Muscle layer of duodenum (tissue), 2 donors: ENCODE data around the gene SH3BP4.

Experiments used
- H3K27ac ChIP-seq: one replicate; pipeline ENCODE4 v1.7.0; 2013; ENCODE audit warnings: mild to moderate bottlenecking, low read length
- H3K27me3 ChIP-seq: one replicate; pipeline ENCODE4 v1.7.0; 2013; ENCODE audit warnings: low read depth, mild to moderate bottlenecking, control low read depth, low read length
- H3K36me3 ChIP-seq, 2 donors: one replicate each; pipeline ENCODE4 v1.7.0; 2013; ENCODE audit warnings: low read length in 2 of 2, control low read depth in 1 of 2, mild to moderate bottlenecking in 1 of 2; ENCODE audit not compliant: insufficient read depth in 2 of 2, control insufficient read depth in 1 of 2
- H3K4me1 ChIP-seq, 2 donors: one replicate each; pipeline ENCODE4 v1.7.0; 2013; ENCODE audit warnings: low read length in 2 of 2, mild to moderate bottlenecking in 2 of 2, control low read depth in 1 of 2, moderate library complexity in 1 of 2; ENCODE audit not compliant: insufficient read depth in 2 of 2, control insufficient read depth in 1 of 2
- H3K4me3 ChIP-seq, 2 donors: one replicate each; pipeline ENCODE4 v1.7.0; 2013; ENCODE audit warnings: low read length in 2 of 2, low read depth in 1 of 2, mild to moderate bottlenecking in 1 of 2
- H3K9me3 ChIP-seq, 2 donors: one replicate each; pipeline ENCODE4 v1.7.0; 2013; ENCODE audit warnings: low read length in 2 of 2, control low read depth in 1 of 2, mild to moderate bottlenecking in 1 of 2; ENCODE audit not compliant: control insufficient read depth in 1 of 2
- donor health status: healthy.

Gene SH3BP4

DNA sequence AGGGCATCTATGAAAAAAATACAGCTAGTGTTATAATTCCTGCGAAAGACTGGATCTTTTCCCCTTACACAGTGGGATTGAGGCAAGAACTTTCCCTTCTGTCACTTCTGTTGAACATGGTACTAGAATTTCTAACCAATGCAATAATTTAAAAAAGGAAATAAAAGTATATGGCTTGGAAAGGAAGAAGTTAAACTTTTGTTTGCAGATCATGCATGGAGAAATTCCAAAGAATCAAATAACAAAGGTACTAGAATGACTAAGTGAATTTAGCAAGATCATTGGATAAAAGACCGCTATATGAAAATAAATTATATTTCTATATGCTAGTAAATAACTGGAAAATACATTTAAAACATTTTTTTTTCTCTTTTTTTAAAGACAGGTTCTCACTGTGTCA, 31.0 kb upstream of the SH3BP4 start:
- Histone ChIP-seq H3K36me3 (no peaks in the 10 kb centered on the region), H3K4me1 (no peaks in the 10 kb centered on the region), H3K27ac (no peak overlapping the region)

DNA sequence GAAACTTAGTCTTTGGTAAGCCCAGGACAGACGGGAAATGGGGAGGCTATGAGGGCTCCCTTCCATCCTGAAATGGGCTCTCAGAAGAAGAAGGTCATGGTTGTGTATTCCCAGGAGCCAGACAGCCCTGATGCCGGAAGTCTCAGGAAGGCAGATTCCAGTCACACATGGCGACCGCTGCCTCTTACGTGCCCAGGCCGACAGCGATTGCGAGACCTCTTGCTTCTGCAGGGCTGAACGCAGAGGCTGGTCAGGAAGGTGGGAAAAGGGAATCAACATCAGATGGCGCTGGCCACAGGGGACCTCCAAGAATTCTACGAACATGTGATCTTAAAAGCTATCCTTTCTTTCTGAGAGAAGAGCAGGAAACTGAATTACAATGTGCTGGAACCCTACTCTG, 22.8 kb upstream of the SH3BP4 start:
- Histone ChIP-seq H3K27ac (no peak overlapping the region), H3K36me3 (no peaks in the 10 kb centered on the region), H3K4me3 (no peak overlapping the region), H3K9me3 (peaks cover 0 to 3% of the 10 kb centered on the region in 2 donors), H3K4me1 (no peaks in the 10 kb centered on the region), H3K27me3 (no peaks in the 10 kb centered on the region)

More for the DNA sequence above, 31.0 kb upstream of the SH3BP4 start:
- no peaks in the 10 kb centered on the region for H3K27me3 ChIP-seq
- no peak overlapping the region for H3K4me3 ChIP-seq
- H3K9me3 ChIP-seq = peaks cover 0 to 3% of the 10 kb centered on the region in 2 donors

DNA sequence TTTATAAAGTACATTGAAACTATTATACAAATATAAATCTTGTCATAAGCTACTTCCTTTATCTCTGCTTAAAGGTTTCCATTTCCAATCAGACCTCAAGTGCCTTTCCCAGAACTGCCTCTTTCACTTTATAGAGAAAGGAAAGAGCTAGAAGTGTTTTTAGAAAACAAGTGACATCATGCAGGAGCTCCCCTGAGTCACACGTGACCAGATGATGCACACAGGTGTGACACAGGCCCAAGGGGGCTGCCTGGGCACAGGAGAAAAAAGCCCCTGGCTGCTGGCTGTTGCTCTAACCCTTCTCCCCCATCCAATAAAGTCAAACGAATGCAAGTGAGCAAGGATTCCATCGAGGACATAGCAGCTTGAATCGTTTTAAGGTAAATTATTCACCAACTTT, 21.4 kb upstream of the SH3BP4 start:
- Histone ChIP-seq H3K4me3 (no peak overlapping the region), H3K27ac (no peak overlapping the region), H3K27me3 (no peaks in the 10 kb centered on the region), H3K9me3 (peaks cover 0 to under 1% of the 10 kb centered on the region in 2 donors), H3K4me1 (no peaks in the 10 kb centered on the region), H3K36me3 (no peaks in the 10 kb centered on the region)

DNA sequence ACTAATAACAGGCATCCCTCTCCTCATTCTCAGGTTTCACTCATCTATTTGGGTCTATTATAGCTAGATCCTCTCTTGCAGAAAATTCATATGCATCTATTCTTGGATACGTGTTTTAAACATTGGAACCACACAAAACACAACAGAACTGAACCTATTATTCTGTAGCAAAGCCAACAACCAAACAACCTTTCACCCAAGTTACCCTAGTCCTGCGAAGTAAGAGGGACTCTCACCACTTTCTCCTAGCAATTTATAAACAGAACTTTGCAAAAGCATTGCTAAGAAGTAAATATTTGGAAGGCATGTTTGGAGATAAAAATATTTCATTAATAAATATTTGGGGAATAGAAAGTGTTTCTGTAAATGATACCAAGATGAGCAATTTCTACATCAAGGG, 20.4 kb upstream of the SH3BP4 start:
- no peak overlapping the region for H3K27ac ChIP-seq
- no peaks in the 10 kb centered on the region for H3K9me3 ChIP-seq
- no peaks in the 10 kb centered on the region for H3K4me1 ChIP-seq
- H3K36me3 ChIP-seq = no peaks in the 10 kb centered on the region
- H3K27me3 ChIP-seq = no peaks in the 10 kb centered on the region
- no peak overlapping the region for H3K4me3 ChIP-seq

DNA sequence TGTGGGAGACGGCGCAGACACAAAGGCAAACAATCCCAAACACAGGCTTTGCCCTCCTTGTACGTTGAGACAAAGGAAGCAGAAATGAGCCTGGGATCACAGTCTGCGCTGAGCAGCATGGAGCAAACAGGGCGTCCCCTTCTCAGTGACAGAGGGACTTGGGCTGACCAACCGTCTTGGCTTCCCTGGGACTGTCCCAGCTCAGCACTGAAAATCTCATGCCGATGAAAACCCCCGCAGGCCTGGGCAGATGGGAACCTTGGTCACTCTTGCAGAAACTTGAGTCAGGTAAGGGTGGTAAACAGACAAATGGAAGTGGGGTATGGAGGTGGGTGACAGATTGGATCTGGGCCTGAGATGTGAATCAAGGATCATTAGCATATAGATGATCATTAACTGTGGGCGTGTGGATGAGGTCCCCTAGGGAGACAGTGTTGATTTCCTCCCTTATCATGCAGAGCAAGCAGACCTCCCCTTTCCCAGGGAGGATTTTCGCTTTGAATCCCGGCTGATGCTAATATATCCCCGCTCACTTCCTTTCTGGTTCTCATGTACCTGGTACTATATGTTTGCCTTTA, 19.1 kb upstream of the SH3BP4 start:
- no peaks in the 10 kb centered on the region for H3K9me3 ChIP-seq
- H3K4me3 ChIP-seq = no peak overlapping the region
- H3K4me1 ChIP-seq = no peaks in the 10 kb centered on the region
- H3K27me3 ChIP-seq = no peaks in the 10 kb centered on the region
- H3K36me3 ChIP-seq = no peaks in the 10 kb centered on the region
- no peak overlapping the region for H3K27ac ChIP-seq

DNA sequence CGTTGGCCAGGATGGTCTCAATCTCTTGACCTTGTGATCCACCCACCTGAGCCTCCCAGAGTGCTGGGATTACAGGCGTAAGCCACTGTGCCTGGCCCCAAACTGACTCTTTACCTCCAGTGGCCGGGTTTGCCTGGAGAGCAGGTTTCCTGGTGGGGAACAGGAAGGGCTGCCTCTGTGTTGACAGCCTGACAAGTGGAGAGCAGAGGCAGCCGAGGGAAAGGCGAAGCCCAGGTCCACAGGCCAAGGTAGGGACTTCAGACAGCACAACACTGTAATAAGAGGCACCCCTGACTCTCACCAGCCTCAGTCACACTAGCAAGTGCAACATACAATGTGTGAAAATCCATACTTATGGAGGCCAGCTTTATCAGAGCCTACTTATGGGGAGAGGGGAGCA, 16.5 kb upstream of the SH3BP4 start:
- H3K9me3 ChIP-seq = no peaks in the 10 kb centered on the region
- H3K4me3 ChIP-seq = no peak overlapping the region
- H3K4me1 ChIP-seq = no peaks in the 10 kb centered on the region
- H3K27ac ChIP-seq = no peak overlapping the region
- H3K27me3 ChIP-seq = no peaks in the 10 kb centered on the region
- no peaks in the 10 kb centered on the region for H3K36me3 ChIP-seq

DNA sequence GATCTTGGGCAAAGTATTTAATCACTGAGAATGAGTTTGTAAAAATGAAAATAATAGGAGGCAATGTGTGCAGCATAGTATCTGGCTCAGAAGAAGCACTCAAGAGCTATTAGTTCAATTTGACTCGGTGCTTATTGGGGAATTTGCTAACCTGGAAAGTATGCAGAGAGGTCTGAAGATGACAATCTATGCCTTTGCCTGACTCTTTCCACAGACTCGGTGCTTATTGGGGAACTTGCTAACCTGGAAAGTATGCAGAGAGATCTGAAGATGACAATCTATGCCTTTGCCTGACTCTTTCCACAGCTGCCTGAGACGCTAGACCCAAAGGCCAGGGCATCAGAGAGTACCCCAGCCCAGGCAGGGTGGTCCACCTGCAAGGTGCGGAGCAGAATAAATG, 12.2 kb upstream of the SH3BP4 start:
- H3K4me1 ChIP-seq = no peaks in the 10 kb centered on the region
- no peak overlapping the region for H3K4me3 ChIP-seq
- H3K36me3 ChIP-seq = no peaks in the 10 kb centered on the region
- H3K27ac ChIP-seq = no peak overlapping the region
- H3K27me3 ChIP-seq = no peaks in the 10 kb centered on the region
- no peaks in the 10 kb centered on the region for H3K9me3 ChIP-seq

DNA sequence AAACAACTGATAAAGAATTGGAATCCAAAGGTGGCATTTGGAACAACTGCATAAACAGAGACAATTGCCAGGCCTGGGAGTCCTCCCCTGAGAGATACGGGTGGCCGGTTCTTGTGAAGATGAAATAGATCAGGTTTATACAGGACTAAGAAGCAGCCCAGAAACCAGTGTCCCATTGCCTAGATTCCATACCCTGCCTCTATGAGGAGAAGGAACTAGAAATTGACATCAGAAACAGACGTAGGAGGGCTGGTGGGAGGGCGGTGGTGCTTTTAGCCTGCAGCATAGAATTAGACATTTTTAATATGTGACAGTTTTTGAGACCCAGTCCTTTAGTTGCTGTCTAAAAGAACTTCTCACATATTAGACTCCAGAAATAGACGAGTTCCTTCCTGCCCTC, 11.8 kb upstream of the SH3BP4 start:
- Histone ChIP-seq H3K9me3 (no peaks in the 10 kb centered on the region), H3K27ac (no peak overlapping the region), H3K27me3 (no peaks in the 10 kb centered on the region), H3K4me1 (no peaks in the 10 kb centered on the region), H3K4me3 (no peak overlapping the region), H3K36me3 (no peaks in the 10 kb centered on the region)

DNA sequence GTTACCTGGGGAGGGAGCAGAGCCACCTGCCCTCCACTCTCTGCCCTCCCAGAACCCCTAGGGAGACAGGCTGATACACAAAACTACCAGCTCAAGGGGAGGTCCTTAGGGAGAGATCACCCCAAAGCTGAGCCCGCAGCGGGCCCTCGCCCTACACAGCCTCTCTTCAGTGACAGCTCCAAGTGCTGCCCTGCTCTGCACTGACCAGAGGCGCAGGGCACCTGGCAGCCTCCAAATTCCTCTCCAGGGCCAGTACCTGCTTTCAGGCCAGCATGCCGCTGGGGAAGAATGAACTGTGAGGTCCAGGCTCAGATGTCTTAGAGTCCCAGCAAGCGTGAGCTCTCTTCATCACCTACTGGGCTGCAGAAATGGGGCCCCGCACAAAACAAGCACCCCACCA, 11.3 kb upstream of the SH3BP4 start:
- H3K4me3 ChIP-seq = no peak overlapping the region
- H3K36me3 ChIP-seq = no peaks in the 10 kb centered on the region
- H3K4me1 ChIP-seq = no peaks in the 10 kb centered on the region
- H3K27me3 ChIP-seq = no peaks in the 10 kb centered on the region
- no peaks in the 10 kb centered on the region for H3K9me3 ChIP-seq
- H3K27ac ChIP-seq = no peak overlapping the region

DNA sequence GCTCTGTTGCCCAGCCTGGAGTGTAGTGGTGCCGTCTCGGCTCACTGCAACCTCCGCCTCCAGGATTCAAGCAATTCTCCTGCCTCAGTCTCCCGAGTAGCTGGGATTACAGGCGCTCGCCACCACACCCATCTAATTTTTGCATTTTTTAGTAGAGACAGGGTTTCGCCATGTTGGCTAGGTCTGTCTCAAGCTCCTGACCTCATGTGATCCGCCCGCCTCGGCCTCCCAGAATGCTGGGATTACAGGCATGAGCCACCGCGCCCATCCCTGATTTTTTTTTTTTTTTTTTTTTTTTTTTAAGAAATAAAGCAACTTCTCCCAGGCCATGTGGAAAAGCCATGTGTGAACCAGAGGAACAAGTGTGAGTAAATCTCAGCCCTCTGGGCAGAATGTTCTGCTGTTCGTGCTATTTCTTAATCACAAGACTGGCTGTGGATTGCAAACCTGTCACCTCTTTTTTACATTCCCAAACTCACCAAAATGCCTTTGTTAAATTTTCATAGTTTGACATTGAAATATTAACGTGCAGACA, 6.4 kb upstream of the SH3BP4 start:
- H3K36me3 ChIP-seq = no peaks in the 10 kb centered on the region

DNA sequence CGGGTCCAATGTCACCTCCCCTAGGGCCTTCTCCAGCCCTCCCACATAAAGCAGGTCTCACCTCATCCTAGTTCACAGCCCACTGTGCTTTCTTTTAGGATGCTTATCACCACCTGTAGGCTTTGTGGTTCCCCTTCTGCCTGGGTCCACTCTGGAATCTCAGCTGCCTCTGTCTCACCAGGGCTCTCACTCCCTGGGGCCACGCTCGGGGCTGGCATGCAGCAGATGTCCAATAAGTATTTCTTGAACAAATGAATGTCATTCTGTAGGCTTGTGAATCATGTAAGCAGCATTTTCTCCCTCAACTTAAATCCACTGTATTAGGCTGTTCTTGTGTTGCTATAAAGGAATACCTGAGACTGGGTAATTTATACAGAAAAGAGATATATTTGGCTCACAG, 4.3 kb upstream of the SH3BP4 start:
- no peaks in the 10 kb centered on the region for H3K4me1 ChIP-seq
- no peaks in the 10 kb centered on the region for H3K27me3 ChIP-seq
- no peak overlapping the region for H3K27ac ChIP-seq
- no peaks in the 10 kb centered on the region for H3K36me3 ChIP-seq
- no peak overlapping the region for H3K4me3 ChIP-seq
- no peaks in the 10 kb centered on the region for H3K9me3 ChIP-seq

More for the DNA sequence above, 6.4 kb upstream of the SH3BP4 start:
- Histone ChIP-seq H3K9me3 (no peaks in the 10 kb centered on the region), H3K27me3 (no peaks in the 10 kb centered on the region), H3K4me1 (no peaks in the 10 kb centered on the region), H3K4me3 (no peak overlapping the region), H3K27ac (no peak overlapping the region)

DNA sequence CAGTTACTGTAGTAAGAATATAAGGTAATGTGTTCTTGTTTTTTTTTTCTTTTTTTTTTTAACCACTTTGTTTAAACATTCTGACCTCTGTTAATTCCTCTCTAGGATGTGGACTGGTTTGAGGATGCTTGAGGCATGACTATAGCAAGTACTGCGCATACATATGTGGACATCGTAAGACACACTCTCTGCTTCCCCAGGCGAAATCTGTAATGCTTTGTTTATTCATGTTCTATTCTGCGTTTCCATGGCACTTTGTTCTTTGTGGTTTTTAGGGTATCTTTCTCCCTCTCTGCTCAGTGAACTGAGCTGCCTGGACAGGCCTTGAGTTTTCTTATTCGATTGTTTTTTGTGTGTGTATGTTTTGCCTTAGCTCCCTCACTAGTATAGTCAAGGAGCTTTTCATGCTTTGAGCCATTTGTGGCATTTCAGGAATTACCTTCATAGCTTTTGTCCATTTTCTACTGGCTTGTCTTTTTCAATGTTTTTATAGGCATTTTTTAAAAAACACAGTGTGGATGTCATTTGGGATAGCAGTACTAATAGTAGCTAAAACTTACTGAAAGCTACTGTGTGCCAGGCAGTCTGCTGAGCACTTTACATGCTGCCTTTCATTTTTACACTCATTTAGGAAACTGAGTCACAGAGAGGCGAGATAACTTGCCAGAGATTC, 1.9 kb upstream of the SH3BP4 start:
- H3K36me3 ChIP-seq = no peaks in the 10 kb centered on the region
- no peak overlapping the region for H3K4me3 ChIP-seq
- no peaks in the 10 kb centered on the region for H3K9me3 ChIP-seq
- no peak overlapping the region for H3K27ac ChIP-seq
- no peaks in the 10 kb centered on the region for H3K27me3 ChIP-seq
- H3K4me1 ChIP-seq = peaks cover 7% of the 10 kb centered on the region in 2 donors
